Astrocyte of the cerebellum (primary cell): Measurements from ENCODE around the gene TANC1.

Experiments used
- DNase-seq: peaks from one replicate; pipeline ENCODE4 v3.0.0-alpha.2; 2011; ENCODE audit warnings: low read depth
- H3K4me3 ChIP-seq: 2 replicates; pipeline ENCODE4 v1.5.1; 2011; ENCODE audit warnings: mild to moderate bottlenecking, low read depth, low read length, moderate library complexity
- CTCF ChIP-seq: IDR thresholded peaks from 2 replicates; pipeline ENCODE4 v1.5.1; 2012; ENCODE audit warnings: low read length, low read depth, moderate library complexity, mild to moderate bottlenecking; ENCODE audit errors: missing control alignments
- in situ Hi-C: cut with HindIII; loops from 2 replicates; pipeline ENCODE4 v1.10.0; 2017; ENCODE audit warnings: low sequenced_read_pairs

The TANC1 gene

GRCh38 chr2:159272156-159272555, 303.7 kb downstream of the TANC1 start:
- no peak for DNase-seq
- in situ Hi-C loops, result no loop called here
- no peak overlapping the region for H3K4me3 ChIP-seq
- no peak for TF ChIP-seq CTCF

- no peak for DNase-seq
- H3K4me3 ChIP-seq, result no peak overlapping the region
- TF ChIP-seq CTCF, result no peak
- in situ Hi-C loops, result no loop called here
Measured at GRCh38 chr2:159275111-159275510, 306.7 kb downstream of the TANC1 start.

GRCh38 chr2:159279700-159280099, 311.3 kb downstream of the TANC1 start:
- no peak for TF ChIP-seq CTCF
- DNase-seq, result no peak
- H3K4me3 ChIP-seq, result no peak overlapping the region
- in situ Hi-C loops, result no loop called here

DNA sequence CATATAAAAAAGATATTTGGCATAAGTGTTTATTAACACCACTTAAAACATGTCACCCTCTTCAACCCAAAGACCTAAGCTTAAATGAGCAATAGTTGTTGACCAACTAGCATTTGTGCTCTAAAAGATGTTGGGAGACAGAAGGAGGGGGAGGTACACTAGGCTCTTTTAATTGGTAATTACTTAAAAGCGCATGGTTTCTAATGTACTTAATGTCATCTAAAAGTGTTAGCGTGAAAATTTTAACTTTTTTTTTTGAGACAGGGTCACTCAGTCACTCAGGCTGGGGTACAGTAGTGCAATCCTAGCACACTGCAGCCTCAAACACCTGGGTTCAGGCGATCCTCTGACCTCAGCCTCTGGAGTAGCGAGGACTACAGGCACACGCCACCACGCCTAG, 312.6 kb downstream of the TANC1 start:
- H3K4me3 ChIP-seq, result no peak overlapping the region
- no peak for DNase-seq
- no peak for TF ChIP-seq CTCF
- in situ Hi-C loops, result no loop called here
